TTC549 (cell line): ENCODE data around the gene TIMMDC1.
"Not testable (repeated sequence)": the region's sequence is repeated elsewhere in the genome, so short reads cannot be mapped to it uniquely, and the experiment has no call there.

Source experiments
- FAIRE-seq: peaks from 2 replicates; lab custom pipeline; 2012; peaks lifted over from hg19 to GRCh38; lab: Jason Lieb, UNC

Gene TIMMDC1

DNA sequence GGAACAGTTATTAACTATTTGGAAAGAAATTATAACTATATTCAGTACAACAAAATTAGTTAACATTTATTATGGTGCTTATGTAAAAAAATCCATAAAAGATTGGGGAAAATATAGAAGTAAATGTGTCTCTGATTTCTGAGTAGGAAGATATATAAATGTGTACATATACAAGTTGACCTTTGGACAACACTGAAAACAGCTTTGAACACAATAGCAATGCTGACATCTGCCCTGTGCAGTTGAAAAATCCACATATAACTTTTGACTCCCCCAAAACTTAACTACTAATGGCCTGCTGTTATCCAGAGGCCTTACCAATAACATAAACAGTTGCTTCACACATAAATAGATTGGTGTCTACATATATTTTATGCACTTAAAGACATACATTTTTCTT, 12.3 kb downstream of the TIMMDC1 start:
- no peak for FAIRE-seq

DNA sequence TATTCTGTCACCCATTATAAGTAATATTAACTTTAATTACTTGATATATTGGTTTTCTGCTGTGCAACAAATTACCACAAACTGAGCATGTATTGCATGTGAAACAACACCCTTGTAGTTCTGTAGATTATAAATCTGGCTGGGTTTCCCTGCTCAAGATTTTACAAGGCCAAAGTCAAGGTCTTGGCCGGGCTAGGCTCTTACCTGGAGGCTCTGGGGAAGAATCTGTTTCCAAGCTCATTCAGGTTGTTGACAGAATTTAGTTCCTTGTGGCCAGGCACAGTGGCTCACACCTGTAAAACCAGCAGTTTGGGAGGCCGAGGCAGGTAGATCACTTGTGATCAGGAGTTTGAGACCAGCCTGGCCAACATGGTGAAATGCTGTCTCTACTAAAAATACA, 16.3 kb downstream of the TIMMDC1 start:
- no peak for FAIRE-seq

DNA sequence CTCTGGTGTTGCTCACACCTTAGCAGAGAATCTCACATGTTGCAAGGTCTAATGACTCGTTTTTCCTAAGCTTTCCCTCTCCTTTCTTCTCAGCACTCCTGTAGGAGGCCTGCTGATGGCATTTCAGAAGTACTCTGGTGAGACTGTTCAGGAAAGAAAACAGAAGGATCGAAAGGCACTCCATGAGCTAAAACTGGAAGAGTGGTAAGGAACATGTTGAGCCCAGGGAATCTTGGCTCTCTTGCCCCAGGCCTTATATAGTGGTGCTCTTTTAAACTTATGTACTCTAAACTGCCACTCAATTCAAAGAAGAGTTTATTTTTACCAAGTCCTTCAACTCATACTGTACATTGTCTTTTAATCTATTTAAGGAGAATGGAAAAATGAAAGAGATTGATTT, 18.8 kb downstream of the TIMMDC1 start:
- FAIRE-seq = no peak

DNA sequence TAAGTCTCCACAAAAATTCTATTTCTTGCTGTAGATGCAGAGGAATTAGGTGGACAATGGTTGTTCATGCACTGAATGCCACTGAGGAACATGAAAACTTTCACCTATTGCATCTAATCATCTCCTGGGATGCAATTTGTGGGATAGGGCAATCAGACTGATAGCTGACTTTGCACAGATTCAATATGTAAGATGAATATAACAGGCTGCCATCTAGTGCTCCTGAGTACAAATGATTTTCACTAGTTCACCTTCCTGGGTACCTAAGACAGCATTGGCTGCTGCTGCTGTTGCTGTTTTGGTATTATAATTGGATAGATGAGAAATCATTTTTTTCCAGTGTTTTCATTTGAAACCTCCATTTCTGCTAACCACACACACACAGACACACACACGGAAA, 19.7 kb downstream of the TIMMDC1 start:
- no peak for FAIRE-seq

DNA sequence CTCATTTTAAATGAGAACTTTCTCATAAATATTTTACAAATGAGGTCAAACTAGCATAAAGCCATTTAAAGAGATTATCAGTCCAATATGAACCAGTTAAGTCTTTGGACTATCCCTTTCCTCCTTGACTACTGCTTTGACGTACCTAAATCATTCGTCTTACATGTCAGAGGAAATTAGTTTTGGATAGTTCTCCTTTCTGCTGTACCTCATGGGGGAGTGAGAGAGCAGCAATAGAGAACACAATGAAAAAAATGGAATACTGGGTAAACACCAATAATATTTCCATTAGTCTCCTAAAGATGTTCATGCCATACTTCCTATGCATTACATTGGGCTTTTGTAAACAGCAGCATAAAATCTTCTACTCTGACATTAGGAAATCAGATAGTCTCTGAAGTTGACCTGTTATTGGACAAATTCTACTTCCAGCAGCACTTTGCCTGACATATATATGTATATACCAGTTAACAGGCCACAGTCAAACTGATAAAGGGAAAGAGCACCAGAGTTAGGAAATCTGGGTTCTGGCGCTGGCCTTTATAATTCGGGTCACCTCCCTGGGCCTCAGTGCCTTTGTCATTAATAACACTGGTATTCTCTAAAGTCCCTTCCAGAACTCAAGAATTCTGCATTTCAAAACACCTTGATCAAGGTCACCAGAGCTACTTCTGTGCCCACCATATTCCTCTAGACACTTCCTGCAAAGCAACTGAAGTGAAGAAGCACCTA, 26.8 kb downstream of the TIMMDC1 start:
- no peak for FAIRE-seq

DNA sequence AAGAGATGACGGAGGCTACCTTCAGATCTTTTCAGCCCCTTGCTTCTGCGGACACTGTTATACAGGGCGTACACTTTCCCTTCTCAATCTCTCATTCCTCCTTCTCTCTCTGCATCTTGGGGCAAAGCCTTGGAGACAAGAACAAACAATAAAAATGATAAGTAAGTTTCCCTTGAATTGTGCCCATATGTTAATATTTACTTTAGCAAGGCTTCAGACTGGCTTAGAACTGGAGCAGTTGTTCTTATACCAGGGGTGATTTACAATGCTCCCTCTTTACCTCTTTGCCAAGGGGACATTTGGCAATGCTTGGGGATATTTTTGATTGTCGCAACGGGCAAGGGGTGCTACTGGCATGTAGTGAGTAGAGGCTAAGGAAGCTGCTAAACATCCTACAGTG, 29.4 kb downstream of the TIMMDC1 start:
- no peak for FAIRE-seq

DNA sequence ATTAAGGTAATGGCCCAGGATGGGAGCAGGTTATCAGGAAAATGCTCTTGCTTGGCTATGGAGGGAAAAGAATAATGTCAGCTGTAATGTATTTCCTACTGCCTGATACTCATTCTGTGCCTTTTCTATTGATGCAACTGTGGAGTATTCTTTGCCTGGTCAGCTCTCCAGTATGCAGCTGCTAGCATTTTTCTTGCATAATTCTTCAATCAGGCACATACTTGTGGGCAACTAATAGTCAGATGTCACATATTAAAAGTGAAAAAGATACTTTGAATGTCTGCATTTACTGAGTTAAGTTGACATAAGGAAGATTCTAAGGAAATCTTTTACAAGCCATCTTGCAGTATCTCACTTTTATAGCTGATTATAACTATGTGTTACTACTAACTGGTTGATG, 31.5 kb downstream of the TIMMDC1 start:
- FAIRE-seq = no peak

DNA sequence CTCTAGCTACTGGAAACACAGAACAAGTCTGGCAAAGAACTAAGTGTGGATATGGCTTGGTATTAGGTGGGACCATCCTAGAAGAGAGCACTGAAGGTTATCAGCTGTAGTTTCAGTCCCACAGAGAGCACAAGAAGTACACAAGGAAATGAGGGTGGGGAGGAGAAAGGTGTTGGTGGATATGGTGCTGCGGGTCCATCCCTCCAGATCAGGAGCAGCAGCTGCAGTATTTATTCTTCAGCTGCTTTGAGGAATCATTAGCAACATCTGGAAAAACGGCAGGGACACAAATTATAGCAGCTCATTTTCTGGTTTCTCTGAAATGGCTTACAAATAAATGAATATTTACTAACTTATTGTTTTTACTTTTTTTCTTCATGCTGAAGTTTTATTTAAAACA, 32.1 kb downstream of the TIMMDC1 start:
- no peak for FAIRE-seq

DNA sequence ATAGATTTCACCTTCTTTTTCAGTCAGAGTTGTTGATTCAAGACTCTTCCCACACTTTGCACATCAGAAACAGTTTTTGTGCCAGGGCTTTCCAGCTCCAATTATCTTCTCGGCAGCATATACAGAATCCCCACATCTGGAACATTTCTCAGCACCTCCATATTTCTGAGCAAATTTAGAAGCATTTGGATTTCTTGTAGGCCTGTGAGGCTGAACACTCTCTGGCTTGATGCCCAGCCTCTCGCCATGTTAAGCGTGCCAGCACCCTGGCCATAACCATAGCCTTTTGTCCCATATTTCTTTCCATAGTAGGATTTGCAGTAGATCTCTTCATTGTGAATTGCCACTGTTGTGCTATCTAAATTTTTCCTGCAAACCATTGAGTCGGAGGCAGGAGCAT, 32.8 kb downstream of the TIMMDC1 start:
- FAIRE-seq = no peak

DNA sequence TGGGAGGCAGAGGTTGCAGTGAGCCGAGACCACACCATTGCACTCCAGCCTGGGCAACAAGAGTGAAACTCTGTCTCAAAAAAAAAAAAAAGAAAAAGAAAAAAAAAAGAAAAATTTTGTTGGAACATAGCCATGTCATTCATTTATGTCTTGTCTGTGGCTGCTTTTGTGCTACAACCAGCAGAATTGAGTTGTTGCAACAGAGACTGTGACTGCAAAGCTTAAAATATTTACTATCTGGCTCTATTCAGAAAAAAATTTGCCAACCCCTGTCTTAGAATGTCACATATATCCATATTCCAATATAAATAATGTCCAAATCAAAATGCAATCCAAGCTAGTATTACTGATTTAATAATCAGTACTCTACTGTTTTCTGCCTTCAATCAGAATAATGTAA, 35.9 kb downstream of the TIMMDC1 start:
- no peak for FAIRE-seq

DNA sequence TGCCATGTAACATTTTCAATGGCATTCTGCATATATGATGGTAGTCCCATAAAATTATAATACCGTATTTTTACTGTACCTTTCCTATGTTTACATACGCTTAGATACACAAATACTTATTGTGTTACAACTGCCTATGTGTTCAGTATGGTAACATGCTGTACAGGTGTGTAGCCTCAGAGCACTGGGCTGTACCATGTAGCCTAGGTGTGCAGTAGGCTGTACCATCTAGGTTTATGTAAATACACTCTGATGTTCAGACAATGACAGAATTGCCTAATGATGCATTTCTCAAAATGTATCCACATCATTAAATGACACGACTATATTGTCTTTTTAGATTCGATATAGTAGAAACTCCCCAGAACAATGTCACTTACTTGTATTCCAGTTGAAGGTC, 38.4 kb downstream of the TIMMDC1 start:
- no peak for FAIRE-seq

DNA sequence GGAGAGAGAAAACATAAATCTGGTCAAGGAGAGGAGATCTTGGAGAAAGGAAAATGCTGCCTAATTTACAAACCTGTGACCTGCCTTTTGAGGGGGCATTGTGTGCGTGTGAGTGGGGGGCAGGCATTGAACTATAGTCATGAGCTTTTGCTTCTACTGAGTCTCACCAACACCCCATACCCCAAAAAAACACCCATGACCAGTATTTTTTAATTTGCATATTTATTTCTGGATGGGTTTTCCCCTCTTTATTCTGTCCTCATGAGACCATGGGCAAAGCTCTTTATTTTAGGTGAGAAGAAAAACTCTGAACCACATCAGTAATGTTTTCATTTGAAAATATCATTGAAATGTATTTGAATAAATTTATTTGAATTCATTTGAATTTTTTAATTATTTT, 40.4 kb downstream of the TIMMDC1 start:
- FAIRE-seq = no peak

DNA sequence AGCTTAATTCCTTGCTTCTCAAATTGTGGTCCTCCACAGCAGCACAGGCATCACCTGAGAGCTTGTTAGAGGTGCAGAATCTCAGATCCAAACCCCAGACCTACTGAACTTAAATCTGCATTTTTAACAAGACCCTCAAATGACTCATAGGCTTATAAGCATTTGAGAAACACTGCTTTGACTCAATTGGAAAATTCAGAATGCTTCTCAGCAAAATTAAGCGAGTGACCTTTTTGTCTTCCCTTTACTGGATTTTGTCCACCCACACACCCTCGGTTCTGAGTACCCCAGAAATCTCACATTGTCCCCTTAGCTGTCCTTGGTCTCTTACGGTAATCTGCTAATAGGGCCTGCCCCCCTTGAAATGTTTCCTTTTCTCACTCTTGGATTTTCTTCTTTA, 43.2 kb downstream of the TIMMDC1 start:
- FAIRE-seq = no peak

DNA sequence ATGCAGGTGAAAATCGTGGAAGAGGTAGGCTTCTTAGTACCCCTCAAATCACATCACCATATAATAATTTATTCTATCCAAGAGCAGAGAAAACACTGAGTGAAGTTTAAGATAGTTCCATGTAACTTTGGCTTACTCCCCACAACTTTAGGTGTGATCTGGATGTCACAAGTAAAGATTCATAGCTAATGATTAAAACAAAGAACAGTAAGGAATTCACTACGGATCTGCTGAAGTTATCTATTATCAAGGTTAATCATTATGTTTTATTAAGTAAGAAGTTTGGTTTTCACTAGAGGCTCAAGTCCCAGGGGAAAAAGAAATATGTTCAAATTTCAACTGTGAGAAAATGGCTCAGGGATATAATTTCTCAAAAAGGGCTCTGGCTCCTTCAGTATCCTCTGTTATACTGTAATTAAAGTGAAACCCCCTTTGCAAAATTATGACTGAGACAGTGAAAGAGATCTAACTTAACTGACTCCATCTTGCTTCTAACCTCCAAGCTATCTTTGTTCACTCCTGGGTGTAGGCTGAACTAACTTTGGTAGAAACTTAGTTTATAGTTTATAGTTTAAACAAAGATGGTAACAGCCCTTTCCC, 43.9 kb downstream of the TIMMDC1 start:
- FAIRE-seq = no peak

DNA sequence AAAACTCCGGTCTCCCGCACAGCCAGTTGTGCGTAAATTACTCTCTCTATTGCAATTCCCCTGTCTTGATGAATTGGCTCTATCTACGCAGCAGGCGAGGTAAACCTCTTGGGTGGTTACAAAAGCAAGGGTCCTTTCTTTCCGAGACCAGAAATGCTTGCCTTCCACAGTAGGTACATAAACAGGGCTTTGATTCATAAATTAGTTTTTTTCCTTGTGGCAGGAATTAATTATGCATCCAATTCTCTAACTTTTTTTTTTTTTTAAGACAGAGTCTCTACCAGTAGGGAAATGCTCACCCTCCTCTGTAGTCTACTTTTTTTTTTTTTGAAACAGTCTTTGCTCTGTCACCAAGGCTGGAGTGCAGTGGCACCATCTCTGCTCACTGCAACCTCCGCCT, 44.8 kb downstream of the TIMMDC1 start:
- no peak for FAIRE-seq

DNA sequence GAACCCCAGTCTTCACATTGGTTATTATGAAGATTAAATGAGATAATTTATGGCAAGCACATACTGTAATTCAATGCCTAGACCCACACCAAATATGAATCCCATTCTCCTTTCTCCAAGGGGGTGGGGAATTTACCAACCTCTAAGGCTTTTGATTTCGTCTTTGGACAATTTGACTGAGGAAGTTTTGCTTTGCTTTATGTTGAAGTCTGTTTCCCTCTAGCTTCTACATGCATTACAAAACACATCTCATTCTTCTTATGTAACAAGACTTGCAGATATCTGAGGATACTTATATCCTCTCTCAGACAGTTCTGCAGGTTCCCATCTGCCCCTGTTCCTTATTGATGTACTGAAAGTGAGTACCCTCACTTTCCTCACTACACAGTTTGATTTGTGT, 48.9 kb downstream of the TIMMDC1 start:
- FAIRE-seq = no peak

DNA sequence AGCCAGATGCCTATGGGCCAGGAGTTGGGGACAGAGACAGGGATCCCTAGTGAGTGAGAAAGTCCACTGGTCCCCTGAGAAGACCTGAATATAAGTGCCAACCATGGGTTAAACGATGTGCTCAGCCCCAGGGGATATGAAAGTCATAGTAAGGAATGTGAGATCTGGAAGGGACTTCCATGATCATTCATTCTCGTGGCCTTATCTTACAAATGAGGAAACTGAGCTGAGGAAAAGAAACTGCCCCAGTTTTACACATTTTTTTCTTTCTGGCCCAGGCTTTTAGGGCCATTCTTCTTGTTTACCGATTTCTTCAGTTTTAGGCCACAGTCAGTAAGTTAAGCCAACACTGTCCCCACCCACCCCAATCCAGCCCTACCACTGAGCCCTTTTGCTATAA, 50.0 kb downstream of the TIMMDC1 start:
- FAIRE-seq = no peak

DNA sequence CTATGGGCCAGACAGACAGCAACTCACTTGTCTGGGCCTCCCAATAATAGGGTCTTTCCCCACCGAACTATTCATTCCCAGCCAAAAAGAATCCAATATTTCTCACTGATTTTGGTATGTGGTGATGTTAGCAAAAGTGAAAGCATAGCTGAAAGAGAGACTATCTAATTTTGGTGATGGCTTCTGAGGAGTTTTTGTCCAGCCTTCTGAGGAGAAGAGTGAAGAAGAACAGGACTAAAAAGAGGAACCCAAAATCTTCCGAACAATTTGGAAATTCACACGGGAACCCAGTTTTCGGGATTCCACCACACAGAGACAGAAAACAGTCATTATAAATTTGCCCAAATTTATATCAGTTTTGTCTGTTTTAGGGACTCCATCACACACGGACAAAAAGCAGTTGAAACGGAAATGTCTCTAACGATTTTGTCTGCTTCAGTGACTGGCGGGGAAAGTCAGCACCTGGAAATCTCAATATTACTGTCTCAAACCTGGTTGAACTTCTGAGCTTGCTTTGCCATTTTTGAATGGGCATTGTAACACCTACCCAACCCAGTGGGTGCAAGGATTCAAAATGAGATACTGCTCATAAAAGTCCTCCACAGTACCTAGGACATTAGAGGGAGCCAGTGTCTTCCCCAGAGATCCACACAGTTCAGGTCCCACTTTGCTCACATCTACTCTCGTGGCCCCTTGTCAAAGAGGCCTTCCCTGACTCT, 52.0 kb downstream of the TIMMDC1 start:
- no peak for FAIRE-seq

DNA sequence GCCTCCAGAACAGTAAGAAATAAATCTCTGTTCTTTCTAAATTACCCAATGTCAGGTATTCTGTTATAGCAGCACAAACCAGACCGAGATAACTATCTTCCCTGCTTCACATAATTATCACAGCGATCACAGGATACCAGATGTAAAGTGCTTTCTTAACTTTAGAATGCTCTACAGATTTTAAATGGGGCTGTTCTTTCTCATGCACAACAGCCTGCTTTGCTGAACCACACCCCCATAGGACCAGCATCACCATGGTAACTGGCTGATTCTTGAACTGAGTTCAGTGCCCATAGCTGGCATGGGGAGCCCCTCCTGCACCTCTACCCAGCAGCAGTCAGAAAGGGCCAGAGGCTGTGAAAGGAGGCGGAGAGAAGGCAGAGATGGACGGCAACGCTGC, 53.3 kb downstream of the TIMMDC1 start:
- FAIRE-seq = no peak

DNA sequence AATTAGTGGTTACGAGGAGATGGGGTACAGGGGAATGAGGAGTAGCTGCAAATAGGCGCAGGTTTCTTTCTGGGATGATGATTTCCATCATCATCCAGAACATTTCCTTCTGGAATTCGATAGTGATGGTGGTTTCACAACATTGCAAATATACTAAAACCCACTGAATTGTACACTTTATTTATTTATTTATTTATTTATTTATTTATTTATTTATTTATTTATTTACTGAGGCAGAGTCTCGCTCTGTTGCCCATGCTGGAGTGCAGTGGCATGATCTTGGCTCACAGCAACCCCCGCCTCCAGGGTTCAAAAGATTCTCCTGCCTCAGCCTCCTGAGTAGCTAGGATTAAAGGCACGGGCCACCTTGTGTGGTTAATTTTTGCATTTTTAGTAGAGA, 54.6 kb downstream of the TIMMDC1 start:
- FAIRE-seq = not testable (repeated sequence)

DNA sequence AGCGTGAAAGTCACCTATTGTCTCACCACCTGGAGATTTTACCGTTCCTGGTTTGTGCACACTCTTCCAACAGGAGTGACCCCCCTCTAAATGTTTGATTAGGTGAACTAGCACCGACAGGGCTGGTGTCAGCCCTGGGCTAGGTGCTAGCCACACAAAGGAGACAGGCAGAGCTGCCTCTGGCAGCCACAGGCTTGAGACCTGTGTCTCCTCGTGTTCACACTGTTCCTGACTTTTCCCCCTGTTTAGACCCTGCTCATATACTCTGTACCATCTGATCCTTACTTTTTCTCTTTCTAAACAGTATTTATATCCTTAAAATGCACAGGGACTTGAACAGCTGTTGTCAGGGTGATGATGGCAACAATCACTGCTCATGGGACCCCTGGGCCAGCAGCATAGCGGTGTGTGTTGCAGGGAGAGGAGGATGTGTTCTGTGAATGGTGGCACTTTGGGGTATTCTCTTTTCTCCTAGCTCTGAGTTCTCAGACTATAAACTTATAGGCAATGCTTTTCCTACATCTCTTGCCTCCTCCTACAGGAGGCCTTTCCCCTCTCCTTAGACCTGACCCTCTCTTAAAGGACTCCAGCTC, 55.6 kb downstream of the TIMMDC1 start:
- no peak for FAIRE-seq

DNA sequence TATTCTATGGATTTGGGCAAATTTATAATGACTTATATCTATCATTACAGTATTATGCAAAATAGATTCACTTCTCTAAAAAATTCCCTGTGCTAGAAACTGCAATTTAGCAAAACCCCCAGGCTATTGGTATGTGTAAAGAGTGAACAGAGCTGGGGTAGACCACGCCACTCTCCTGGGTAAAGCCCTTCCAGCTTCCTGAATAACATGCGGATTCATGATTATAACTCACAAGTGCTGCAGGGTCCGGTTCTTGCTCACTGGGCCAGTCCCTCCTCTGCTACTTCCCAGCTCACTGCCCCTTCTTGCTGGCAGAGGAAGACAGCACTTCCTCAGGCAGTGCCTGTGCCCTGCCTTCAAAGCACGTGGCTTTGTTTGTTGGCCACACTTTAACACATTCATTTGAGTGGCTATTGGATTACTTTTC, 57.0 kb downstream of the TIMMDC1 start:
- no peak for FAIRE-seq

DNA sequence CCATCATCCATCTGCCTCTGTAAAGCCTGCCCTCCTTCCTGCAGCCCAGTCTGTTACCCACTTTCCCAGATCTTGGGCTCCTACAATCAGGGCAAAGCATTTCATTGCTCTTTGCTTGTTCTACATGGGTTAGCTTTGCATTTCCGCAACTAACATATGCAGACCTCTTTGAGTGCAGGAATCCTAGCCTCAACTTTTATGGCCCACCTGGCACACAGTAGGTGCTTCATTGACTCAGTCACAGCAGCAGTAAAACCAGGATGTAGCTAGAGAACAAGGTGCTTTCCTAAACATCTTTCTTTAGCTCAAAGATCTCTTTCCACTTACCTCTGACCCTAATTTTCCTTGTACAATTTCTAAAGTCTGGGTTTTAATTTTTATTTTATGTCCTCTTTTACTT, 57.6 kb downstream of the TIMMDC1 start:
- no peak for FAIRE-seq
